Neural cell (in vitro differentiated cells): ENCODE data around the gene URI1.

Source experiments
- CTCF ChIP-seq: fragments of 450-650 bp; IDR thresholded peaks from 2 replicates; pipeline ENCODE4 v1.5.1; 2014; ENCODE audit warnings: antibody characterized with exemption, mild to moderate bottlenecking, moderate library complexity; ENCODE audit not compliant: poor library complexity, severe bottlenecking
- EP300 ChIP-seq: fragments of 450-650 bp; conservative IDR thresholded peaks from 2 replicates; pipeline ENCODE4 v1.6.1; 2014; ENCODE audit warnings: antibody characterized with exemption, mild to moderate bottlenecking, moderate library complexity; ENCODE audit not compliant: poor library complexity, severe bottlenecking
- EZH2 ChIP-seq: fragments of 200-600, 300-800 bp; shearing (Covaris generic), sonication (generic); IDR thresholded peaks from 2 replicates; pipeline ENCODE4 v1.6.1; 2014; ENCODE audit warnings: antibody characterized with exemption, low read length, borderline replicate concordance, mild to moderate bottlenecking; ENCODE audit not compliant: insufficient read depth, poor library complexity, severe bottlenecking
- MXI1 ChIP-seq: fragments of 450-650 bp; conservative IDR thresholded peaks from 2 replicates; pipeline ENCODE4 v1.6.1; 2014; ENCODE audit warnings: antibody characterized with exemption, mild to moderate bottlenecking; ENCODE audit not compliant: poor library complexity, severe bottlenecking
- POLR2AphosphoS5 ChIP-seq: IDR thresholded peaks from 2 replicates; pipeline ENCODE4 v1.6.1; 2012
- RAD21 ChIP-seq: fragments of 450-650 bp; conservative IDR thresholded peaks from 2 replicates; pipeline ENCODE4 v1.6.1; 2014; ENCODE audit warnings: antibody characterized with exemption, mild to moderate bottlenecking, moderate library complexity
- SMC3 ChIP-seq: fragments of 450-650 bp; conservative IDR thresholded peaks from 2 replicates; pipeline ENCODE4 v1.6.1; 2014; ENCODE audit warnings: antibody characterized with exemption, mild to moderate bottlenecking, moderate library complexity; ENCODE audit not compliant: poor library complexity
- TAF1 ChIP-seq: IDR thresholded peaks from 2 replicates; pipeline ENCODE4 v1.6.1; 2012; ENCODE audit warnings: low read depth
- TF ChIP-seq, protein P1 (sequence below): IDR thresholded peaks from 2 replicates; pipeline ENCODE4 v1.6.1; 2012; ENCODE audit warnings: borderline replicate concordance

- TF ChIP-seq CTCF (no peak), TAF1 (no peak), EP300 (no peak), POLR2AphosphoS5 (no peak), RAD21 (no peak), EZH2 (no peak), SMC3 (no peak), MXI1 (no peak)
- TF ChIP-seq, protein P1, sequence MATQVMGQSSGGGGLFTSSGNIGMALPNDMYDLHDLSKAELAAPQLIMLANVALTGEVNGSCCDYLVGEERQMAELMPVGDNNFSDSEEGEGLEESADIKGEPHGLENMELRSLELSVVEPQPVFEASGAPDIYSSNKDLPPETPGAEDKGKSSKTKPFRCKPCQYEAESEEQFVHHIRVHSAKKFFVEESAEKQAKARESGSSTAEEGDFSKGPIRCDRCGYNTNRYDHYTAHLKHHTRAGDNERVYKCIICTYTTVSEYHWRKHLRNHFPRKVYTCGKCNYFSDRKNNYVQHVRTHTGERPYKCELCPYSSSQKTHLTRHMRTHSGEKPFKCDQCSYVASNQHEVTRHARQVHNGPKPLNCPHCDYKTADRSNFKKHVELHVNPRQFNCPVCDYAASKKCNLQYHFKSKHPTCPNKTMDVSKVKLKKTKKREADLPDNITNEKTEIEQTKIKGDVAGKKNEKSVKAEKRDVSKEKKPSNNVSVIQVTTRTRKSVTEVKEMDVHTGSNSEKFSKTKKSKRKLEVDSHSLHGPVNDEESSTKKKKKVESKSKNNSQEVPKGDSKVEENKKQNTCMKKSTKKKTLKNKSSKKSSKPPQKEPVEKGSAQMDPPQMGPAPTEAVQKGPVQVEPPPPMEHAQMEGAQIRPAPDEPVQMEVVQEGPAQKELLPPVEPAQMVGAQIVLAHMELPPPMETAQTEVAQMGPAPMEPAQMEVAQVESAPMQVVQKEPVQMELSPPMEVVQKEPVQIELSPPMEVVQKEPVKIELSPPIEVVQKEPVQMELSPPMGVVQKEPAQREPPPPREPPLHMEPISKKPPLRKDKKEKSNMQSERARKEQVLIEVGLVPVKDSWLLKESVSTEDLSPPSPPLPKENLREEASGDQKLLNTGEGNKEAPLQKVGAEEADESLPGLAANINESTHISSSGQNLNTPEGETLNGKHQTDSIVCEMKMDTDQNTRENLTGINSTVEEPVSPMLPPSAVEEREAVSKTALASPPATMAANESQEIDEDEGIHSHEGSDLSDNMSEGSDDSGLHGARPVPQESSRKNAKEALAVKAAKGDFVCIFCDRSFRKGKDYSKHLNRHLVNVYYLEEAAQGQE = no peak
Observed at GRCh38 chr19:30024091-30024490, 82.1 kb downstream of the URI1 start.
